PFSK-1 (cell line): ENCODE data around the gene CCDC88C.

Experiments used
- FOXP2 ChIP-seq: optimal IDR thresholded peaks from 2 replicates; pipeline ENCODE3; 2011; ENCODE audit warnings: borderline replicate concordance, control low read depth, inconsistent platforms; ENCODE audit not compliant: insufficient read depth; ENCODE audit errors: extremely low read length, extremely low read depth
- POLR2AphosphoS5 ChIP-seq: IDR thresholded peaks from 2 replicates; pipeline ENCODE4 v1.6.1; 2012; ENCODE audit warnings: low read depth, mild to moderate bottlenecking, control low read depth, low read length, moderate library complexity
- REST ChIP-seq, 2 experiments: IDR thresholded peaks; 2 replicates each; pipeline versions ENCODE4 v1.6.1 to v1.8.0; 2011 to 2012; ENCODE audit warnings: low read depth in 2 of 2, low read length in 2 of 2, control low read depth in 1 of 2, inconsistent platforms in 1 of 2, mild to moderate bottlenecking in 1 of 2, moderate library complexity in 1 of 2; ENCODE audit not compliant: insufficient read depth in 1 of 2
- SIN3A ChIP-seq: IDR thresholded peaks from 2 replicates; pipeline ENCODE4 v1.6.1; 2012; ENCODE audit warnings: mild to moderate bottlenecking, low read length, moderate library complexity, borderline replicate concordance; ENCODE audit not compliant: insufficient read depth
- TAF1 ChIP-seq: IDR thresholded peaks from 2 replicates; pipeline ENCODE4 v1.6.1; 2012; ENCODE audit warnings: low read length, control low read depth, borderline replicate concordance; ENCODE audit not compliant: insufficient read depth

GRCh38 chr14:91232052-91232451 lies 185.6 kb downstream of the CCDC88C start:
- TF ChIP-seq POLR2AphosphoS5 (no peak), REST (IDR thresholded peaks at IDR 0.05; ENCODE audit: insufficient read depth in 1 of 2, low read depth in 2 of 2, low read length in 2 of 2) (no peak), TAF1 (no peak), SIN3A (no peak), FOXP2 (no peak)
